Measurements from ENCODE around the gene ZNFX1.
A peak's percentile ranks its signal among the peaks of the same experiment; 100 is the strongest.

ZNFX1 gene

GRCh38 chr20:49286689-49287551 lies 9.1 kb upstream of the ZNFX1 start:
- Mint-ChIP-seq H3K4me3 (no peak overlapping the region), H3K9me3 (peaks cover 51% of the 10 kb centered on the region), H3K36me3 (ENCODE audit: low read depth) (peaks cover 94% of the 10 kb centered on the region), H3K27me3 (ENCODE audit: low read depth) (no peaks in the 10 kb centered on the region), H3K4me1 (ENCODE audit: low read depth) (peaks cover 40% of the 10 kb centered on the region), H3K27ac (peak overlapping the region; percentile 68)

- Mint-ChIP-seq H3K4me3 (no peak overlapping the region), H3K27ac (no peak overlapping the region), H3K27me3 (ENCODE audit: low read depth) (no peaks in the 10 kb centered on the region), H3K36me3 (ENCODE audit: low read depth) (peaks cover 97% of the 10 kb centered on the region), H3K4me1 (ENCODE audit: low read depth) (peaks cover 48% of the 10 kb centered on the region), H3K9me3 (peaks cover 61% of the 10 kb centered on the region)
Observed at GRCh38 chr20:49285813-49286494, 8.1 kb upstream of the ZNFX1 start.

GRCh38 chr20:49285233-49285668 lies 7.4 kb upstream of the ZNFX1 start:
- Mint-ChIP-seq H3K9me3 (peaks cover 68% of the 10 kb centered on the region), H3K4me3 (no peak overlapping the region), H3K36me3 (ENCODE audit: low read depth) (peaks cover 99% of the 10 kb centered on the region)

GRCh38 chr20:49284818-49285217 lies 7.0 kb upstream of the ZNFX1 start:
- peaks cover 60% of the 10 kb centered on the region for H3K4me1 Mint-ChIP-seq (ENCODE audit: low read depth)
- peak overlapping the region; percentile 51 for H3K4me3 Mint-ChIP-seq
- H3K9me3 Mint-ChIP-seq: peaks cover 71% of the 10 kb centered on the region
- no peaks in the 10 kb centered on the region for H3K27me3 Mint-ChIP-seq (ENCODE audit: low read depth)
- peaks cover 99% of the 10 kb centered on the region for H3K36me3 Mint-ChIP-seq (ENCODE audit: low read depth)
- H3K27ac Mint-ChIP-seq: no peak overlapping the region

More at GRCh38 chr20:49285233-49285668, 7.4 kb upstream of the ZNFX1 start:
- H3K27me3 Mint-ChIP-seq (ENCODE audit: low read depth): no peaks in the 10 kb centered on the region
- H3K4me1 Mint-ChIP-seq (ENCODE audit: low read depth): peaks cover 55% of the 10 kb centered on the region
- no peak overlapping the region for H3K27ac Mint-ChIP-seq

- H3K9me3 Mint-ChIP-seq: peaks cover 71% of the 10 kb centered on the region
- H3K36me3 Mint-ChIP-seq (ENCODE audit: low read depth): peaks cover 100% of the 10 kb centered on the region
- H3K4me3 Mint-ChIP-seq: peak overlapping the region; percentile 93
- H3K4me1 Mint-ChIP-seq (ENCODE audit: low read depth): peaks cover 63% of the 10 kb centered on the region
- H3K27me3 Mint-ChIP-seq (ENCODE audit: low read depth): no peaks in the 10 kb centered on the region
- H3K27ac Mint-ChIP-seq: peak overlapping the region; percentile 62
Observed at GRCh38 chr20:49283703-49284625, 6.1 kb upstream of the ZNFX1 start.

- Mint-ChIP-seq H3K9me3 (peaks cover 71% of the 10 kb centered on the region), H3K36me3 (ENCODE audit: low read depth) (peaks cover 99% of the 10 kb centered on the region), H3K4me1 (ENCODE audit: low read depth) (peaks cover 63% of the 10 kb centered on the region), H3K4me3 (peak overlapping the region; percentile 93), H3K27me3 (ENCODE audit: low read depth) (no peaks in the 10 kb centered on the region), H3K27ac (peak overlapping the region; percentile 62)
Observed at GRCh38 chr20:49283176-49283702, 5.4 kb upstream of the ZNFX1 start.

- Mint-ChIP-seq H3K36me3 (ENCODE audit: low read depth) (peaks cover 94% of the 10 kb centered on the region), H3K27me3 (ENCODE audit: low read depth) (no peaks in the 10 kb centered on the region), H3K9me3 (peaks cover 71% of the 10 kb centered on the region), H3K4me3 (peak overlapping the region; percentile 93), H3K27ac (peak overlapping the region; percentile 64), H3K4me1 (ENCODE audit: low read depth) (peaks cover 63% of the 10 kb centered on the region)
Observed at GRCh38 chr20:49282584-49283171, 4.8 kb upstream of the ZNFX1 start.

GRCh38 chr20:49281913-49282467 lies 4.1 kb upstream of the ZNFX1 start:
- Mint-ChIP-seq H3K4me1 (ENCODE audit: low read depth) (peaks cover 60% of the 10 kb centered on the region), H3K9me3 (peaks cover 65% of the 10 kb centered on the region), H3K36me3 (ENCODE audit: low read depth) (peaks cover 92% of the 10 kb centered on the region), H3K27me3 (ENCODE audit: low read depth) (no peaks in the 10 kb centered on the region), H3K27ac (peak overlapping the region; percentile 14), H3K4me3 (peak overlapping the region; percentile 93)

GRCh38 chr20:49281059-49281912 lies 3.4 kb upstream of the ZNFX1 start:
- Mint-ChIP-seq H3K9me3 (peaks cover 58% of the 10 kb centered on the region), H3K4me3 (peak overlapping the region; percentile 93), H3K27me3 (ENCODE audit: low read depth) (no peaks in the 10 kb centered on the region), H3K36me3 (ENCODE audit: low read depth) (peaks cover 92% of the 10 kb centered on the region), H3K4me1 (ENCODE audit: low read depth) (peaks cover 64% of the 10 kb centered on the region), H3K27ac (peak overlapping the region; percentile 71)

GRCh38 chr20:49280463-49281058 lies 2.7 kb upstream of the ZNFX1 start:
- H3K36me3 Mint-ChIP-seq (ENCODE audit: low read depth): peaks cover 91% of the 10 kb centered on the region
- peaks cover 65% of the 10 kb centered on the region for H3K4me1 Mint-ChIP-seq (ENCODE audit: low read depth)
- peak overlapping the region; percentile 89 for H3K27ac Mint-ChIP-seq
- no peaks in the 10 kb centered on the region for H3K27me3 Mint-ChIP-seq (ENCODE audit: low read depth)
- H3K9me3 Mint-ChIP-seq: peaks cover 51% of the 10 kb centered on the region
- H3K4me3 Mint-ChIP-seq: peak overlapping the region; percentile 93

GRCh38 chr20:49279677-49280462 lies 2.0 kb upstream of the ZNFX1 start:
- Mint-ChIP-seq H3K9me3 (peaks cover 45% of the 10 kb centered on the region), H3K36me3 (ENCODE audit: low read depth) (peaks cover 89% of the 10 kb centered on the region), H3K27ac (peak overlapping the region; percentile 89), H3K27me3 (ENCODE audit: low read depth) (no peaks in the 10 kb centered on the region), H3K4me1 (ENCODE audit: low read depth) (peaks cover 65% of the 10 kb centered on the region), H3K4me3 (peak overlapping the region; percentile 93)
